Large intestine (tissue), 3 donors: Measurements from ENCODE around the gene REX1BD. TPM values are rescaled to one million over a fixed set of nuclear protein-coding genes. Genes with fewer than 3 reads are reported as not detected.
A peak's percentile ranks its signal among the peaks of the same experiment; 100 is the strongest.

Experiments
- DNase-seq, 2 donors: peaks; one replicate each; pipeline versions ENCODE4 v3.0.0 to v3.0.0-alpha.2; 2013
- H3K27ac ChIP-seq: one replicate; pipeline ENCODE4 v1.5.1; 2013; ENCODE audit warnings: low read length
- H3K27me3 ChIP-seq: 2 replicates; pipeline ENCODE4 v1.6.1; 2013; ENCODE audit warnings: low read length; ENCODE audit not compliant: control insufficient read depth, insufficient read depth
- H3K36me3 ChIP-seq: 2 replicates; pipeline ENCODE4 v1.6.1; 2013; ENCODE audit warnings: low read length; ENCODE audit not compliant: control insufficient read depth, insufficient read depth
- H3K4me1 ChIP-seq: one replicate; pipeline ENCODE4 v1.6.1; 2013; ENCODE audit warnings: low read length; ENCODE audit not compliant: control insufficient read depth, insufficient read depth
- H3K4me3 ChIP-seq: one replicate; pipeline ENCODE4 v1.5.1; 2013; ENCODE audit warnings: low read length
- H3K9me3 ChIP-seq: one replicate; pipeline ENCODE4 v1.6.1; 2013; ENCODE audit warnings: mild to moderate bottlenecking, low read depth, low read length, moderate library complexity; ENCODE audit not compliant: control insufficient read depth
- WGBS: methylation state at CpG from one replicate; pipeline ENCODE4 v1.1.5; 2013; ENCODE audit warnings: low lambda C conversion rate; ENCODE audit not compliant: insufficient coverage; 5-methylcytosine and 5-hydroxymethylcytosine counted together
- polyA plus RNA-seq: library from polyadenylated mRNA; unstranded; fragments of 120-200 nt; gene quantifications from one replicate; pipeline ENCODE4 v1.2.1, GENCODE V29; 2013

REX1BD gene
- polyA plus RNA-seq, 1 donor, result 47.2 TPM

- Histone ChIP-seq H3K27me3 (peaks cover 93% of the 10 kb centered on the region), H3K4me3 (no peak overlapping the region), H3K27ac (no peak overlapping the region), H3K36me3 (no peaks in the 10 kb centered on the region), H3K4me1 (peaks cover 17% of the 10 kb centered on the region), H3K9me3 (peaks cover 17% of the 10 kb centered on the region)
- no CpG with 5 or more reads among the region's 68 CpGs for WGBS
- no peak for DNase-seq
Measured at GRCh38 chr19:18607226-18608101, 18.9 kb downstream of the REX1BD start.

GRCh38 chr19:18608102-18608804 lies 19.7 kb downstream of the REX1BD start:
- Histone ChIP-seq H3K9me3 (peaks cover 17% of the 10 kb centered on the region), H3K4me3 (no peak overlapping the region), H3K36me3 (no peaks in the 10 kb centered on the region), H3K27ac (no peak overlapping the region), H3K27me3 (peaks cover 92% of the 10 kb centered on the region), H3K4me1 (peaks cover 17% of the 10 kb centered on the region)
- no CpG with 5 or more reads among the region's 5 CpGs for WGBS
- DNase-seq, result no peak

- H3K36me3 ChIP-seq, result no peaks in the 10 kb centered on the region
- H3K4me3 ChIP-seq, result no peak overlapping the region
- peaks cover 17% of the 10 kb centered on the region for H3K4me1 ChIP-seq
- WGBS, result 30% methylated on average over 2 of the region's 9 CpGs
- DNase-seq, result no peak
- H3K27ac ChIP-seq, result no peak overlapping the region
- peaks cover 17% of the 10 kb centered on the region for H3K9me3 ChIP-seq
- H3K27me3 ChIP-seq, result peaks cover 92% of the 10 kb centered on the region
Measured at GRCh38 chr19:18608805-18609716, 20.5 kb downstream of the REX1BD start.

GRCh38 chr19:18609717-18610051 lies 21.1 kb downstream of the REX1BD start:
- Histone ChIP-seq H3K36me3 (no peaks in the 10 kb centered on the region), H3K27ac (no peak overlapping the region), H3K9me3 (peaks cover 17% of the 10 kb centered on the region), H3K4me1 (peaks cover 17% of the 10 kb centered on the region), H3K27me3 (peaks cover 92% of the 10 kb centered on the region), H3K4me3 (no peak overlapping the region)
- no peak for DNase-seq
- no CpG with 5 or more reads among the region's 2 CpGs for WGBS

GRCh38 chr19:18610245-18610555 lies 21.6 kb downstream of the REX1BD start:
- no CpG with 5 or more reads among the region's 3 CpGs for WGBS
- H3K4me3 ChIP-seq, result no peak overlapping the region
- H3K9me3 ChIP-seq, result peaks cover 14% of the 10 kb centered on the region
- H3K27me3 ChIP-seq, result peaks cover 92% of the 10 kb centered on the region
- DNase-seq, result no peak
- no peaks in the 10 kb centered on the region for H3K36me3 ChIP-seq
- no peak overlapping the region for H3K27ac ChIP-seq
- H3K4me1 ChIP-seq, result peaks cover 17% of the 10 kb centered on the region

GRCh38 chr19:18610556-18611326 lies 22.1 kb downstream of the REX1BD start:
- H3K36me3 ChIP-seq, result no peaks in the 10 kb centered on the region
- peaks cover 12% of the 10 kb centered on the region for H3K9me3 ChIP-seq
- H3K4me3 ChIP-seq, result no peak overlapping the region
- no CpG with 5 or more reads among the region's 45 CpGs for WGBS
- peaks cover 17% of the 10 kb centered on the region for H3K4me1 ChIP-seq
- H3K27ac ChIP-seq, result no peak overlapping the region
- no peak for DNase-seq
- peaks cover 92% of the 10 kb centered on the region for H3K27me3 ChIP-seq

GRCh38 chr19:18611327-18612050 lies 22.9 kb downstream of the REX1BD start:
- H3K9me3 ChIP-seq, result peaks cover 12% of the 10 kb centered on the region
- WGBS, result 0% methylated on average over 3 of the region's 62 CpGs
- no peak overlapping the region for H3K4me3 ChIP-seq
- peaks cover 17% of the 10 kb centered on the region for H3K4me1 ChIP-seq
- DNase-seq, result no peak
- H3K27me3 ChIP-seq, result peaks cover 94% of the 10 kb centered on the region
- no peaks in the 10 kb centered on the region for H3K36me3 ChIP-seq
- no peak overlapping the region for H3K27ac ChIP-seq

GRCh38 chr19:18612051-18612771 lies 23.6 kb downstream of the REX1BD start:
- WGBS, result no CpG with 5 or more reads among the region's 30 CpGs
- Histone ChIP-seq H3K4me1 (peaks cover 16% of the 10 kb centered on the region), H3K27ac (no peak overlapping the region), H3K9me3 (peaks cover 16% of the 10 kb centered on the region), H3K4me3 (peak overlapping the region; percentile 10), H3K27me3 (peaks cover 89% of the 10 kb centered on the region), H3K36me3 (no peaks in the 10 kb centered on the region)
- DNase-seq, result no peak
